Measurements from ENCODE around the gene MTCH1. TPM values are rescaled to one million over a fixed set of nuclear protein-coding genes. Genes with fewer than 3 reads are reported as not detected.

Gene MTCH1
- total and polyA plus RNA-seq, 9 of the 15 experiments (the other 6 are each of a cell fraction or from before 2014, with no cell fraction given) = 7.9 to 161 (median 118) TPM

- TF ChIP-seq NR2C2 (CRISPR knock-in tag; IDR thresholded peaks at IDR 0.05) (no peak), NR2C2 (tag; IDR thresholded peaks at IDR 0.05) (peak; percentile 95), ELF1 (tag; IDR thresholded peaks at IDR 0.05) (peak; percentile 100), ATF1 (CRISPR knock-in tag; IDR thresholded peaks at IDR 0.05) (0 out of 2 replicates have a peak, but pooled peaks have one; percentile 1), ATF1 (tag; IDR thresholded peaks at IDR 0.05) (peak; percentile 97), ZNF316 (IDR thresholded peaks at IDR 0.05) (no peak), CLOCK (CRISPR knock-in tag; IDR thresholded peaks at IDR 0.05; ENCODE audit: borderline replicate concordance) (no peak), TRIM25 (IDR thresholded peaks at IDR 0.05; ENCODE audit: borderline replicate concordance) (no peak), ZNF407 (IDR thresholded peaks at IDR 0.05; ENCODE audit: low read depth) (no peak), POLR3A (IDR thresholded peaks at IDR 0.05; ENCODE audit: borderline replicate concordance, extremely low read depth, insufficient read depth, insufficient read length) (no peak), U2AF1 (optimal IDR thresholded peaks at IDR 0.05; ENCODE audit: low read depth, low read length) (no peak), MYNN (IDR thresholded peaks at IDR 0.05) (no peak), MYNN (CRISPR knock-in tag; IDR thresholded peaks at IDR 0.05) (no peak), MCM3 (IDR thresholded peaks at IDR 0.05) (no peak)
These were observed at the start of gene MTCH1 (continued) for GRCh38 chr6:36985808-36986703.
